Ishikawa (cell line): Measurements from ENCODE around the gene ZFP69.
A peak's percentile ranks its signal among the peaks of the same experiment; 100 is the strongest.

ENCODE experiments used
- CEBPB ChIP-seq: IDR thresholded peaks from 2 replicates; pipeline ENCODE4 v1.6.1; 2012
- CREB1 ChIP-seq: IDR thresholded peaks from 2 replicates; pipeline ENCODE4 v1.6.1; 2012; ENCODE audit warnings: low read depth
- EGR1 ChIP-seq: IDR thresholded peaks from 2 replicates; pipeline ENCODE4 v1.6.1; 2012
- EP300 ChIP-seq: IDR thresholded peaks from 2 replicates; pipeline ENCODE4 v1.6.1; 2012; ENCODE audit warnings: borderline replicate concordance
- FOXM1 ChIP-seq: IDR thresholded peaks from 2 replicates; pipeline ENCODE4 v1.6.1; 2012; ENCODE audit warnings: low read depth, borderline replicate concordance
- MAX ChIP-seq: IDR thresholded peaks from 2 replicates; pipeline ENCODE4 v1.6.1; 2012
- NFIC ChIP-seq: IDR thresholded peaks from 2 replicates; pipeline ENCODE4 v1.6.1; 2012
- RAD21 ChIP-seq: IDR thresholded peaks from 2 replicates; pipeline ENCODE4 v1.6.1; 2012; ENCODE audit warnings: low read depth
- TAF1 ChIP-seq: IDR thresholded peaks from 2 replicates; pipeline ENCODE4 v1.6.1; 2012; ENCODE audit warnings: low read depth, mild to moderate bottlenecking
- TCF12 ChIP-seq: IDR thresholded peaks from 2 replicates; pipeline ENCODE4 v1.6.1; 2012; ENCODE audit warnings: low read depth
- TEAD4 ChIP-seq: IDR thresholded peaks from 2 replicates; pipeline ENCODE4 v1.6.1; 2012
- USF1 ChIP-seq: IDR thresholded peaks from 2 replicates; pipeline ENCODE4 v1.6.1; 2012
- YY1 ChIP-seq: IDR thresholded peaks from 2 replicates; pipeline ENCODE4 v1.6.1; 2012; ENCODE audit warnings: low read depth
- ZBTB7A ChIP-seq: IDR thresholded peaks from 2 replicates; pipeline ENCODE4 v1.6.1; 2012; ENCODE audit warnings: low read depth
- TF ChIP-seq, protein P1 (sequence below): IDR thresholded peaks from 2 replicates; pipeline ENCODE4 v1.6.1; 2012; ENCODE audit warnings: low read depth, mild to moderate bottlenecking

Gene ZFP69

DNA sequence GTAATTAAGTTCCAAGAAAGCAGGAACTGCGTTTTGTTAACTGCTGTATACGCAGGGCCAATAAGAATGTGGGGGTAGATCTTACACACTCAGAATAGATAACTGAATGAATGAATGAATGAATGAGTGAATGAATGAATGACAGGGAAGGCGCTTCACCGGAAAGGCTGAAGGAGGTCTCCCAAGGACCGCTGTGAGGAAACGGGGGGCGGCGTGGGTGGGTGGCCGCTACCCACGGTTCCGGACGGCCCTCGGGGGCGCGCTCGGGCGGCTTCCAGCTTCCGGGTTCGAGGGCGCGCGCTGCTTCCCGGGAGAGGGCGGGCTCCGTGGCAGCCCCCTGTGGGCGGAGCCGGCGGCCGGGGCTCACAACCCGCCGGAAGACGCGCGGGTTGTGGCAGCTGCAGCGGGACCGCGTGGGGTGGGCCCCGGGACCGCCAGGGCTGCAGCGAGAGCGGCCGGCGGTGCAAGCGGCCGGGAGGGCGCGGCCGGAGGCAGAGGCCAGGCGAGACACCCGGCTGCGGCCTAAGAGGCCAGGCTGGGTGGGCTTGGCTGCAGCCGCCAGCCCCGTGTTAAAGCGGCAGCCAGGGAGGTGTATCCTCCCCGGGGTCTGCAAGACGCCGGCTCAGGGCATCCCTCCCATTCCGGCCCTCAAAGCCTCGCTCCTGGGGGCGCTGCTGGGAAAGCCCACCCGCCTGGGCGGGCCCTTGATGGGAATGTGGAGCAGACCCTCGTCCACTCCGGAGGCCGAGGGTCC, at the start of gene ZFP69:
Gene ZFP69, plus strand, starts transcription at position 367 of the 754 bp plus-strand sequence. CDS start 2,072 bp downstream, outside the sequence.
- TF ChIP-seq RAD21 (peak; percentile 4; the same call in 1 of the 2 replicates), CREB1 (no peak), ZBTB7A (peak; percentile 88), TCF12 (no peak), TAF1 (peak; percentile 27; the same call in 1 of the 2 replicates), EGR1 (peak; percentile 79), MAX (peak; percentile 70; the same call in 1 of the 2 replicates)

GRCh38 chr1:40431385-40431784, 45.7 kb upstream of the ZFP69 start:
- TF ChIP-seq EGR1 = no peak
- TF ChIP-seq RAD21 = no peak
- TF ChIP-seq, protein P1, sequence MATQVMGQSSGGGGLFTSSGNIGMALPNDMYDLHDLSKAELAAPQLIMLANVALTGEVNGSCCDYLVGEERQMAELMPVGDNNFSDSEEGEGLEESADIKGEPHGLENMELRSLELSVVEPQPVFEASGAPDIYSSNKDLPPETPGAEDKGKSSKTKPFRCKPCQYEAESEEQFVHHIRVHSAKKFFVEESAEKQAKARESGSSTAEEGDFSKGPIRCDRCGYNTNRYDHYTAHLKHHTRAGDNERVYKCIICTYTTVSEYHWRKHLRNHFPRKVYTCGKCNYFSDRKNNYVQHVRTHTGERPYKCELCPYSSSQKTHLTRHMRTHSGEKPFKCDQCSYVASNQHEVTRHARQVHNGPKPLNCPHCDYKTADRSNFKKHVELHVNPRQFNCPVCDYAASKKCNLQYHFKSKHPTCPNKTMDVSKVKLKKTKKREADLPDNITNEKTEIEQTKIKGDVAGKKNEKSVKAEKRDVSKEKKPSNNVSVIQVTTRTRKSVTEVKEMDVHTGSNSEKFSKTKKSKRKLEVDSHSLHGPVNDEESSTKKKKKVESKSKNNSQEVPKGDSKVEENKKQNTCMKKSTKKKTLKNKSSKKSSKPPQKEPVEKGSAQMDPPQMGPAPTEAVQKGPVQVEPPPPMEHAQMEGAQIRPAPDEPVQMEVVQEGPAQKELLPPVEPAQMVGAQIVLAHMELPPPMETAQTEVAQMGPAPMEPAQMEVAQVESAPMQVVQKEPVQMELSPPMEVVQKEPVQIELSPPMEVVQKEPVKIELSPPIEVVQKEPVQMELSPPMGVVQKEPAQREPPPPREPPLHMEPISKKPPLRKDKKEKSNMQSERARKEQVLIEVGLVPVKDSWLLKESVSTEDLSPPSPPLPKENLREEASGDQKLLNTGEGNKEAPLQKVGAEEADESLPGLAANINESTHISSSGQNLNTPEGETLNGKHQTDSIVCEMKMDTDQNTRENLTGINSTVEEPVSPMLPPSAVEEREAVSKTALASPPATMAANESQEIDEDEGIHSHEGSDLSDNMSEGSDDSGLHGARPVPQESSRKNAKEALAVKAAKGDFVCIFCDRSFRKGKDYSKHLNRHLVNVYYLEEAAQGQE = no peak
- TF ChIP-seq FOXM1 = no peak
- no peak for TF ChIP-seq ZBTB7A
- TF ChIP-seq EP300 = no peak
- TF ChIP-seq TEAD4 = no peak
- TF ChIP-seq MAX = no peak
- no peak for TF ChIP-seq CEBPB
- TF ChIP-seq CREB1 = no peak
- no peak for TF ChIP-seq TCF12
- no peak for TF ChIP-seq YY1
- no peak for TF ChIP-seq USF1
- TF ChIP-seq NFIC = no peak
- TF ChIP-seq TAF1 = no peak

DNA sequence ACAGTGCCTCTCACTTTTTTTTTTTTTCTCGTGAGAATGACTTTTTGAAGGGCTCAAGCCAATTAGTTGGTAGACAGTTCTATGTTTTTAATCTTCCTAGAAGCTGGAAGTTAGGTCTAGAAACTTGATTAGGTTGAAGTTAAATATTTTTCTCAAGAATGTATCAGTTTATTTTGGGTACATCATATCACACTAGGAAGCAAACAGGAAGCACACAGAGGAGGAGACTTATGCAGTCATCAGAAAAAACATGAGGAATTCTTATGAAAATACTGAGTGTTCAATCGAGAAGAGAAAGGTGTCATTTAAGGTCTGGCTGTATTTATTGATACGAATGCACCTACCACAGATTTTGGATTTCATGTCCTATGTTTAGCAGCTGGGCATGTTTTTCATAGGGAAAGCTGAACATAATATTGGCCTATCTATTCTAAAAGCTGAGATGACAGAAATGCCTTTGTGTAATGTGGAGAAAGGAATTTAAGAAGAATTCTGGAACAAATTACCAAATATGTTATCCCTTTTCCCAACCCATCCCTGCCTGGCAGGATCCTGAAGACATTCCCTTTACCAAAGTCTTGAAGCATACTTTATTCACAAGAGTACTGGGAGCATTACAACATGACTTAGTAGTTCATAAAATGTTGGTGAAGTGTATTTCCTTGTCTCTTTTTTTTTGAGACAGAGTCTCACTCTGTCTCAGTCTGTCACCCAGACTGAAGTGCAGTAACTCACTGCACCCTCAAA, 44.3 kb upstream of the ZFP69 start:
- TF ChIP-seq YY1 (no peak), CREB1 (no peak)

GRCh38 chr1:40435471-40435870, 41.6 kb upstream of the ZFP69 start:
- TF ChIP-seq EP300 (no peak), NFIC (no peak), FOXM1 (no peak), RAD21 (no peak), TAF1 (no peak), TEAD4 (no peak), TCF12 (no peak)

GRCh38 chr1:40435876-40436275, 41.2 kb upstream of the ZFP69 start:
- no peak for TF ChIP-seq TCF12
- no peak for TF ChIP-seq TEAD4
- TF ChIP-seq MAX = no peak
- TF ChIP-seq USF1 = no peak
- no peak for TF ChIP-seq CEBPB
- no peak for TF ChIP-seq EP300
- TF ChIP-seq FOXM1 = no peak
- no peak for TF ChIP-seq EGR1
- TF ChIP-seq ZBTB7A = no peak
- no peak for TF ChIP-seq TAF1
- no peak for TF ChIP-seq YY1
- TF ChIP-seq NFIC = no peak
- TF ChIP-seq RAD21 = no peak
- TF ChIP-seq, protein P1 = no peak
- no peak for TF ChIP-seq CREB1
